AG09309 (cell line): ENCODE data around the gene GXYLT2.

Experiments used
- DNase-seq: peaks from one replicate; pipeline ENCODE4 v3.0.0-alpha.2; 2010; ENCODE audit warnings: low read depth
- H3K4me3 ChIP-seq: 2 replicates; pipeline ENCODE4 v1.5.1; 2011; ENCODE audit warnings: mild to moderate bottlenecking, low read depth, low read length, moderate library complexity; ENCODE audit not compliant: control insufficient read depth
- TF ChIP-seq, protein P1 (sequence below): IDR thresholded peaks from 2 replicates; pipeline ENCODE4 v1.5.1; 2011; ENCODE audit warnings: mild to moderate bottlenecking, low read depth, low read length, inconsistent platforms; ENCODE audit not compliant: insufficient read depth, control insufficient read depth; ENCODE audit errors: missing control alignments

Gene GXYLT2

DNA sequence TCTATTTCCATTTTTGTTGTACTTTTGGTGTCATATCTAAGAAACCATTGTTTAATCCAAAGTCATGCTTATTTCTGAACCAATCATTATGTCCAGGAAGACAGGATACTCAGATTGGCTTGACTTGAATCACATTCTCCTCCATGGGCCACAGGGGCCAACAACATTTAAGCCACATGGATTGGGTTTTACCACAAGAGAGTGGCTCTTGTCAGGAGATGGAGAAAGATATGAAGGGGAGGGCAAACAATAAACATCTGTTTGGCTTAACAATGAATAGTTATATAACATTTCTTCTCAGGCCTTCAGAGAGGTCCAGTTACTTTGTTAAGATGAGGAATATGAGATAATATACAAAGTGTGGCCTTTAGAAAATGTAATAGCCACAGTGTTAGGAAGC is 44.6 kb downstream of the GXYLT2 start:
- TF ChIP-seq, protein P1, sequence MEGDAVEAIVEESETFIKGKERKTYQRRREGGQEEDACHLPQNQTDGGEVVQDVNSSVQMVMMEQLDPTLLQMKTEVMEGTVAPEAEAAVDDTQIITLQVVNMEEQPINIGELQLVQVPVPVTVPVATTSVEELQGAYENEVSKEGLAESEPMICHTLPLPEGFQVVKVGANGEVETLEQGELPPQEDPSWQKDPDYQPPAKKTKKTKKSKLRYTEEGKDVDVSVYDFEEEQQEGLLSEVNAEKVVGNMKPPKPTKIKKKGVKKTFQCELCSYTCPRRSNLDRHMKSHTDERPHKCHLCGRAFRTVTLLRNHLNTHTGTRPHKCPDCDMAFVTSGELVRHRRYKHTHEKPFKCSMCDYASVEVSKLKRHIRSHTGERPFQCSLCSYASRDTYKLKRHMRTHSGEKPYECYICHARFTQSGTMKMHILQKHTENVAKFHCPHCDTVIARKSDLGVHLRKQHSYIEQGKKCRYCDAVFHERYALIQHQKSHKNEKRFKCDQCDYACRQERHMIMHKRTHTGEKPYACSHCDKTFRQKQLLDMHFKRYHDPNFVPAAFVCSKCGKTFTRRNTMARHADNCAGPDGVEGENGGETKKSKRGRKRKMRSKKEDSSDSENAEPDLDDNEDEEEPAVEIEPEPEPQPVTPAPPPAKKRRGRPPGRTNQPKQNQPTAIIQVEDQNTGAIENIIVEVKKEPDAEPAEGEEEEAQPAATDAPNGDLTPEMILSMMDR, result no peak
- H3K4me3 ChIP-seq, result no peak overlapping the region
- DNase-seq, result no peak

DNA sequence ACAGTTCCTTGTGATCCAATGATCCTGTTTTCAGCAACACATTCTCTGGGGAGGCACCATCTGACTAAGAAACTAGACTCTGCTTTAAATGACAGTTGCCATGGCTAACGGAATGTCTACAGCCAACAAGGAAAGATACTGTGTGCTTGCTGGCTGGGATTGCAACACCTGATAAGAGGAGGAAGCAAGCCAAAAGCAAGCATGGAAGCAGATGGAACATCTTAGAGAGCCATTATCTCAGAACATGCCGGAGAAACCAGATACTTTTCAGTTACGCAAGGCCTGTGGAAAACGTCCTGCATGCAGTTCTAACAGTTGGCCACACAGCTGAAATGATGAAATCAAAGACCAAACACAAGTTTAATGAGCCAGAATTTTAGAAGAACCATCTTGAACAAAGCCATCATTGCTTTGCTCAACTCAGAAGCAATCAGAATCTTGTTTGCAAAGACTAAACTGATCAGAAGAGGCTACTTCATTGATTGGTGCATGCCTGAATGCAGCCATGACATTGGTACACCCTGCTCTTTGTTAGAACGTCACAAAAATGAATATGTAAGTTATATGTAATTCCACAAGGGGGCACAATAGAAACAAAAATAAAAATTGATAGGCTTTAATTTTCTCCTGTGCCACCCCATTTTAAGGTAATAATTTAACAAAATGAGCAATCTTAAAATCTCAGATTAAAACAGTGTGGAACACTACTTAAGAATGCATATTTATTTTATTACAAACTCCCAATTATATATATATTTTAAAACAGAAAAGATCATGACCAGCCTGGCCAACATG is 50.8 kb downstream of the GXYLT2 start:
- TF ChIP-seq, protein P1, result peak; percentile 54
- no peak overlapping the region for H3K4me3 ChIP-seq
- DNase-seq, result peak; percentile 98

DNA sequence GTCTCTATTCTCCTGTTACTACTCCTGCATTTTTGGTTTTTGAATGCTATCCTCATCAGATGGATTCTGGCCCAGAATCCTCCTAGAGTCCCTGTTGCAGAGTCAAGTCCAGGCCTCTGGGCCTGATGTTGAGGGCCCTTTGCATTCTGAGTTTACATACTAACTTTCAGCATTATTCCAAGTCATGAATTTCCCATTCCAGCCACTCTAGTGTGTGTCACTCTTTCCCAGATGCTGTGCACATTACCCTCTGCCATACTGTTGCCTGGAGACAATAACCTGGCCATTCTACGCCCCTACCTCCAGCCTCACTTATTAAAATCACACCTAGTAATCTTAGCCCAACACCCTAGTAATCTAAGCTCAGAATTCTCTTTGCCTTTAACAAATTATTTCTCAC is 53.4 kb downstream of the GXYLT2 start:
- no peak for DNase-seq
- TF ChIP-seq, protein P1, result no peak
- no peak overlapping the region for H3K4me3 ChIP-seq

DNA sequence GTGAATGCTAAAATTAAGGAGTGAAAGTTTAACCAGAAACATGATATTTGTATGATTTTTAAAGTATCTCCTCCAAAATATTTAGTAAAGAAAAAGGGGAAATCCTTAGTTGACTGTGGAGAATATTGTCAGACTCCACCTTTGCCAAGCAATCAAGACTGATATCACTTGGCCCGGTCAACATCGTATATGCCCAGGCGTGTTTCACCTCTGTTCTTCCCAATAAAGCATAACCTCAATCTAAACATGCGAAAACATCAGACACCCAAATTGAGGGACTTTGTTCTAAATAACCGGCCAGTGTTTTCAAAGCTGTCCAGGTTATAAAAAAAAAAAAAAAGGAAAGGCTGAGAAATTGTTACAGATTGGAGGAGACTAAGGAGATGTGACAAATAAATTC is 54.6 kb downstream of the GXYLT2 start:
- TF ChIP-seq, protein P1, result no peak
- H3K4me3 ChIP-seq, result no peak overlapping the region
- no peak for DNase-seq

DNA sequence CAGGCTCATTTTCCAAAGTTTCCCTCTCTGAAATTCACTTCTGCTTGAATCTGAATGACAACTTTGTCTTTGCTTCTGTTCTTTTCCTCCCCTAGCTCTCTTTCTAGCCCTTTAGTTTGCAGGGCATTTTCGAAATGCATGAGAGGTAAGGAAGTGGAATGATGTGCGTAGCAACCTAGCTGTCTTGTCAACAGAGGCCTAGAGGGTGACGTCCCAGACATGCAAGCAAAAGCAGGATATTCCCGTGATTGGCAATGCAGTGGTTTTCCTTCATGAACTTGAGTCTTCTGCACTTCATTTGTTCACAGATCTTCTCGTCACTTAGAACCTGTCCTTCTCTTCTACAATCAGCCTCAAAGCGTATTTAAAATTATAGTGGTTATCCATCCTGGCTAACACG is 56.9 kb downstream of the GXYLT2 start:
- no peak for DNase-seq
- TF ChIP-seq, protein P1, result no peak
- no peak overlapping the region for H3K4me3 ChIP-seq

DNA sequence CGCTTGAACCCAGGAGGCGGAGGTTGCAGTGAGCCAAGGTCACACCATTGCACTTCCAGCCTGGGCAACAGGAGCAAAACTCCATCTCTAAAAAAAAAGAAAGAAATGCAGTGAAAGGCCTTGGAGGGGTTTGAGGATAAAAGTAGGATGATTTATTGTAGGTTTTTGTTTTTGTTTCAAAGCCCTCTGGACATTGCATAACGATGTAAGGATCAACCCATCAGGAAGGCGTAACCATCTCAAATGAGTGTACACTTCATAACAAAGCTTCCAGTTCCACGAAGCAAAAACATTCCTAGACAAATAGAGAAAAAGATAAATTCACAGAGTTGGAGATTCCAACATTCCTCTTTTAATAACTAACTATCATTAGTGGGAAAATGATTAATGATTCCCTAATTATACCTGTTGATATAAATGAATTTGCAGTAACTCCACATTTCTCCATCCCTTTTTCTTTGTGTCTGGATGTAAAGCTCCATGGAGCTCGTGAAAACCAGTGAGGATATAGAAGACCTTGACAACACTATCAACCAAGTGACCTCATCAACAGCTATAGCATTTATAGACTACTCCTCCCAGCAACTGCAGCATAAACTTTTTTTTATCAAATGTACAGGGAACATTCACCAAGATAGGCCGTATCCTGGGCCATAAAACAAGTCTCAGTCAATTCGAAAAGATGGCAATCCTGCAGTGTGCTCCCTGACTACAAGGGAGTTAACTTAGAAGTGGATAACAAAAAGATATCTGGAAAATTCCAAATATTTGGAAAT is 60.1 kb downstream of the GXYLT2 start:
- no peak overlapping the region for H3K4me3 ChIP-seq
- DNase-seq, result no peak
- TF ChIP-seq, protein P1, result no peak
